NT2/D1 (cell line): ENCODE measurements around the gene CTNNA2.

Experiments used
- DNase-seq: peaks from one replicate; pipeline ENCODE4 v3.0.0-alpha.2; 2011; ENCODE audit warnings: low read depth, low spot score
- H3K27me3 ChIP-seq: 2 replicates; pipeline ENCODE4 v1.6.0; 2011; ENCODE audit warnings: mild to moderate bottlenecking; ENCODE audit not compliant: insufficient read length, insufficient read depth
- H3K36me3 ChIP-seq: 2 replicates; pipeline ENCODE4 v1.6.1; 2011; ENCODE audit warnings: mild to moderate bottlenecking, low read length, mixed read lengths; ENCODE audit not compliant: insufficient read depth, insufficient read length
- H3K4me1 ChIP-seq: 2 replicates; pipeline ENCODE4 v1.5.1; 2011; ENCODE audit not compliant: insufficient read depth, insufficient read length
- H3K4me3 ChIP-seq: 2 replicates; pipeline ENCODE4 v1.5.1; 2011; ENCODE audit warnings: low read depth; ENCODE audit not compliant: insufficient read length
- H3K9ac ChIP-seq: 2 replicates; pipeline ENCODE4 v1.6.0; 2011; ENCODE audit warnings: low read depth; ENCODE audit not compliant: insufficient read length
- H3K9me3 ChIP-seq: 2 replicates; pipeline ENCODE4 v1.5.1; 2011; ENCODE audit warnings: mild to moderate bottlenecking, low read length; ENCODE audit not compliant: insufficient read depth
- SUZ12 ChIP-seq: IDR thresholded peaks from 2 replicates; pipeline ENCODE4 v1.6.1; 2011; ENCODE audit not compliant: insufficient read length, insufficient read depth; ENCODE audit errors: extremely low read depth
- YY1 ChIP-seq: IDR thresholded peaks from 2 replicates; pipeline ENCODE4 v1.6.1; 2011; ENCODE audit not compliant: insufficient read length, insufficient read depth
- ZNF274 ChIP-seq: IDR thresholded peaks from 2 replicates; pipeline ENCODE4 v1.6.1; 2011; ENCODE audit warnings: mild to moderate bottlenecking, low read depth, low read length

The CTNNA2 gene

DNA sequence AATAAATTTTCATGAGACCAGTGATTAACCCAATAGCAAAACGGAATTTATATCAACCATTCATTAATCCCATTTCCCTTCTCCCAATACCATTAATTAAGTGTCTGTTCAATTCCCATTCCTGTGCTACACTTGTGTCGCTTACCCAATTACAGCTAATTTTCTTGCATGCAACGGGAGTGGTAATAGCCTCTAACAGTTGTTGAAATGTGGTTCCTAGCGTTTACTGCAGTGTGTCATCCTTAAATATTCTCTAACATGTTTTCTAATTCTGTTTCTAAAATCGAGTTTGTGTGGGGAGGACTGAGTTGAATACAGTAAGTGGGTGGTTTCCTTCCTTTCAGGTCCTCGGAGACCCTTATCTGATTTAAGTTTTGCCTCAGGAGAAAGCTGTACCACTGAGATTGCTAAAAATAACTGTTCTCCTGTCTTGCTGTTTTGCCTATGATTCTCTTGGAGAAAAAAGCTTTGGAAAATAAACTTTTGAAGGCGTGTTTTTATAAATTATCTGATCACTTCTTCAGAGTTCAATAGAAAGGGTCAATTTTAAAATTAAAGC, 851.0 kb downstream of the CTNNA2 start:
- Histone ChIP-seq H3K9me3 (no peaks in the 10 kb centered on the region), H3K4me1 (no peaks in the 10 kb centered on the region), H3K4me3 (no peak overlapping the region), H3K9ac (no peak overlapping the region), H3K36me3 (no peaks in the 10 kb centered on the region), H3K27me3 (no peaks in the 10 kb centered on the region)
- no peak for DNase-seq
- TF ChIP-seq SUZ12 = no peak
- no peak for TF ChIP-seq ZNF274
- no peak for TF ChIP-seq YY1

DNA sequence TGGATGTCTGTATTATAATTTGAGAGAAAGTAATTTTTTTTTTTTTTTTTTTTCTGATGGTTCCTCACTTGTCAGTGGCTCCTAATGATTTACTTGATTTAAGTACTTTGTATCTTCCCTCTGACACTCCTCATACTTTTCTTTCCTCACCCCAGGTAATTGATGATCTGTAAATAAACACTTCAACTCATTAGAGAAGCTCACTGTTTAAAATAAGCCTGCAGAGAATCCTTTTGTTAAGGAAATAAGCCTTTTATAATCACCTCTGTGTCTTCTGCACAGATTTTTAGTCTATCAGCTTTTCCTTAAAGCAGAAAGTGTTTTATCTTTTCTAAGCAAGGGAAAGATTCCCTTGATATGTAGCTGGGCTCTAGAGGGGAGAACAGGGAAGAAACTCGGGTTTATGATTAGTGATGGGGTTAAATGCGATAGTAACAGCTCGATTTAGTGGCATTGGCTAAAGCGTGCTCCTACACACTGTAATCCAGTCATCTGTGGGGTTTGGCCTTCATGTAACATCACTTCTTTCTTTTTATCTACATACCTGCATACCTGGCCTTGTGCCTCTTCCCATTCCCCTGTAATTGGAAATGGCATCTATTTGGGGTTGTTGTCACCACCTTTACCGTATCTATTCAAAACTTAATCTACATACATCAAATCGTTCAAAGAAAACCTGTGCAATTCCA, 851.8 kb downstream of the CTNNA2 start:
- Histone ChIP-seq H3K4me3 (no peak overlapping the region), H3K9ac (no peak overlapping the region), H3K36me3 (no peaks in the 10 kb centered on the region), H3K9me3 (no peaks in the 10 kb centered on the region), H3K4me1 (no peaks in the 10 kb centered on the region), H3K27me3 (no peaks in the 10 kb centered on the region)
- DNase-seq = peak; percentile 28
- no peak for TF ChIP-seq SUZ12
- no peak for TF ChIP-seq ZNF274
- no peak for TF ChIP-seq YY1

DNA sequence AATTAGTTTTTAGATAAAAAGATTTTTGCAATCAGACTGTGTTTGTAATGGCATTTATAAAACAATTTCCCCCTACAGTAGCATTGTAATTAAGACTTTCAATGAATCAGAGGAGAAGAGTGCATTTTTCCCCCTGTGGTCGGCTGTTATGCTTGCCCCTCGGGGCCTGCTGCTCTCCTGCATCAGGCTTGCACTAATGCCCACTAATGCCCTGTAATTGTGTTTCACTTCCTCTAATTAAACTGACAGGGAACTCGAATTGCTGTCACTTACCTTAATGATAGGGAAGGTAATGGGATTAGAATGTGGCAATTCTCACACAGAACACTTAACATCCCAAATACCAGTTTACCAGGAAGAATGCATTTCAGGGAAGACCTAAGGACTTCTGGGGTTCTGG, 852.9 kb downstream of the CTNNA2 start:
- Histone ChIP-seq H3K4me1 (no peaks in the 10 kb centered on the region), H3K9ac (no peak overlapping the region), H3K9me3 (no peaks in the 10 kb centered on the region), H3K4me3 (no peak overlapping the region), H3K27me3 (no peaks in the 10 kb centered on the region), H3K36me3 (no peaks in the 10 kb centered on the region)
- no peak for TF ChIP-seq SUZ12
- DNase-seq = no peak

DNA sequence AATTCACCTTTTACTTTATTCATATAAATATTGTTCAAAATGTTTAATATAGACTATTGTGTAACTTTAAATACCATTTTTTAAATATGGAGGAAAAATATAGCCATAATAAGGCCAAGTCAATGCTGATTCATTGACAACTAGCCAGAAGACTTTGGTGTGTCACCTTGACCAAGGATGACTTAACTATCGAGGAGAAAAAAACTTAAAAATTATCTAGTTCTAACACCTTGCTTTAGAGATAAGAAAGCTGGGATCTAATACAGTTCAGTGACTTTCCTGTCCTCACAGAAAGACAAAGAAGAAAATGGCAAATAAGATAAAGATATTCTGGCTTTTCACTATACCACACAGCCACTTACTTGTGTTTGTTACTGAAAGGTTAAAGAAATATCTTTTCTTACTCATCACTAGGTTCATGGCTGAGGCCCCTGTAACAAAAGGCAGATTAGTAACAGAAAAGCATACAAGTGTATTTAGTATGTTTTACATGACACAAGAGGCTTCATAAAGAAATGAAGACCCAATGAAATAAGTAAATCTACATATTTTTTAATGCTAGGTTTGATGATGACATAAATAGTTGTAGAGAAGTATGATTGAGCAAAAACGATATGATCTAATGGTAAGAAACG, 857.6 kb downstream of the CTNNA2 start:
- no peak for TF ChIP-seq SUZ12
- TF ChIP-seq YY1 = no peak
- no peak for TF ChIP-seq ZNF274
- no peak for DNase-seq
- Histone ChIP-seq H3K9ac (no peak overlapping the region), H3K9me3 (no peaks in the 10 kb centered on the region), H3K27me3 (no peaks in the 10 kb centered on the region), H3K36me3 (no peaks in the 10 kb centered on the region), H3K4me3 (no peak overlapping the region), H3K4me1 (no peaks in the 10 kb centered on the region)

DNA sequence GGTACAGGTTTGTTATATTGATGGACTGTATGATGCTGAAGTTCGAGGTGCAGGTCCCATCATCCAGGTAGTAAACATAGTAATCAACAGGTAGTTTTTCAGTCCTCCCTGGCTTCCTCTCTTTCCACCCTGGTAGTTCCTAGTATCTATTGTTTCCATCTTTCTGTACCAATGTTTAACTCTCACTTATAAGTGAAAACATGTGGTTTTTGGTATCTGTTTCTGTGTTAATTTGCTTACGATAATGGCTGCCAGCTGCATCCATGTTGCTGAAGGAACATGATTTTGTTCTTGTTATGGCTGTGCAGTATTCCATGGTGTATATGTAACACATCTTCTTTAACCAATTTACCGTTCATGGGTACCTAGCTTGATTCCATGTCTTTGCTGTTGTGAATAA, 861.3 kb downstream of the CTNNA2 start:
- H3K9me3 ChIP-seq = no peaks in the 10 kb centered on the region
- H3K4me3 ChIP-seq = no peak overlapping the region
- DNase-seq = no peak
- H3K27me3 ChIP-seq = no peaks in the 10 kb centered on the region
- no peak overlapping the region for H3K9ac ChIP-seq
- H3K36me3 ChIP-seq = no peaks in the 10 kb centered on the region
- H3K4me1 ChIP-seq = no peaks in the 10 kb centered on the region
- TF ChIP-seq ZNF274 (no peak), YY1 (no peak), SUZ12 (no peak)

DNA sequence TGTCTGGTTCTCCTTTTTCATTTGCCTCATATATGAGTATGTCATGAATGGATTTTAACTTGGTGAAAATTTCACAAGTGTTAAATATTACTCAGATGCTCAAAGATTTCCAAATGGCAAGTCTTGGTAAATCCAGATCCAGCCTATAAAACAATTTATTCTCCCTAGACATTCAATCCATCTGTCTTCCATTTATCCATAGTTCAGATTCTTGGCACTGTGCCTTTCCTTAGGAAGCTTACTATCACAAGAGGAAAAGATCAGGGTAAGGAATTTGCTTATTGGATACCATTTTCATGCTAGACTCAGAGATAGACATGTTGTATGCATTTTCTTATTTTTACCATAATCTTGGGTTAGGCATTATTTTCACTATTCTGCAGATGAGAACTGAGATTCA, 864.2 kb downstream of the CTNNA2 start:
- H3K27me3 ChIP-seq = no peaks in the 10 kb centered on the region

DNA sequence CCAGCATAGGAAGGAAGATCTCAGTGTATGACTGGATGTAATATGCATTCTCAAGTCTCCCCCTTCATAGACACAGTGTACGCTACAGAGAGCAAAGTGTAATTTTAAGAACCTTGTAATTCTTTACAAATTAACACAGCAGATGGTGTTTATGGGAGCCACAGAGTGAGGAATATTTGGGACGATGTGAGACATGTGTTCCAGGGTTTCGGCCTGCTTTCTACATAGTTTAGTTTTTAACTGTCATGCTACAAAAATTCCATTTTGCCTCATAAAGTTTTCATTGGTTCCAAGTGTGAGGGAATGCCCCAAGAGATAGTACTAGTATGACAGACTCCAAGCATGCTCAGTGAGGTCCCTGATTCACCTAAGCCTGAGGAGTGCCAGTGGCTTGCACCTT, 867.9 kb downstream of the CTNNA2 start:
- H3K27me3 ChIP-seq = no peaks in the 10 kb centered on the region
- H3K4me1 ChIP-seq = no peaks in the 10 kb centered on the region
- TF ChIP-seq YY1 = no peak
- no peak for TF ChIP-seq ZNF274
- no peak for TF ChIP-seq SUZ12
- no peaks in the 10 kb centered on the region for H3K36me3 ChIP-seq
- H3K4me3 ChIP-seq = no peak overlapping the region
- H3K9ac ChIP-seq = no peak overlapping the region
- DNase-seq = no peak
- H3K9me3 ChIP-seq = no peaks in the 10 kb centered on the region

More for the DNA sequence above, 864.2 kb downstream of the CTNNA2 start:
- Histone ChIP-seq H3K4me3 (no peak overlapping the region), H3K36me3 (no peaks in the 10 kb centered on the region), H3K4me1 (no peaks in the 10 kb centered on the region), H3K9me3 (no peaks in the 10 kb centered on the region), H3K9ac (no peak overlapping the region)
- TF ChIP-seq SUZ12 = no peak
- TF ChIP-seq YY1 = no peak
- no peak for TF ChIP-seq ZNF274
- no peak for DNase-seq
